Sigmoid colon (tissue), 7 donors: Measurements from ENCODE around the gene TBC1D2B. TPM values are rescaled to one million over a fixed set of nuclear protein-coding genes. Genes with fewer than 3 reads are reported as not detected.

ENCODE experiments used
- DNase-seq: peaks from one replicate; pipeline ENCODE4 v3.0.0-alpha.2; 2019
- H3K27ac ChIP-seq, 4 donors: fragments of 200-600 bp; sonication (generic); one replicate each; pipeline ENCODE4 v1.5.1; 2016 to 2019; ENCODE audit warnings: mild to moderate bottlenecking in 1 of 4
- H3K27me3 ChIP-seq, 3 donors: fragments of 200-600 bp; sonication (generic); one replicate each; pipeline ENCODE4 v1.5.1; 2019; ENCODE audit warnings: mild to moderate bottlenecking in 1 of 3
- H3K36me3 ChIP-seq, 4 donors: fragments of 200-600 bp; sonication (generic); one replicate each; pipeline ENCODE4 v1.5.1; 2016 to 2019
- H3K4me1 ChIP-seq, 4 donors: fragments of 200-600 bp; sonication (generic); one replicate each; pipeline ENCODE4 v1.5.1; 2017 to 2019
- H3K4me3 ChIP-seq, 4 donors: fragments of 200-600 bp; sonication (generic); one replicate each; pipeline ENCODE4 v1.5.1; 2017 to 2019; ENCODE audit warnings: mild to moderate bottlenecking in 2 of 4, moderate library complexity in 1 of 4
- H3K9me3 ChIP-seq, 4 donors: fragments of 200-600 bp in 3 of 4; sonication (generic) in 3 of 4; one replicate each; pipeline versions ENCODE4 v1.5.1 to v1.6.1; 2013 to 2019
- EP300 ChIP-seq, 4 donors: sonication (generic); formaldehyde crosslinking; IDR thresholded peaks; one replicate each; pipeline ENCODE4 v1.6.1; 2017; ENCODE audit warnings: antibody characterized with exemption in 4 of 4
- POLR2A ChIP-seq, 2 donors: fragments of 450-650 bp; IDR thresholded peaks; one replicate each; pipeline ENCODE4 v1.6.1; 2016; ENCODE audit warnings: antibody characterized with exemption in 2 of 2, mild to moderate bottlenecking in 2 of 2, moderate library complexity in 2 of 2
- POLR2AphosphoS5 ChIP-seq, 4 donors: sonication (generic); formaldehyde crosslinking; IDR thresholded peaks; one replicate each; pipeline ENCODE4 v1.6.1; 2017; ENCODE audit warnings: antibody characterized with exemption in 4 of 4
- WGBS, 2 donors: extraction: QIAGEN DNeasy Blood & Tissue Kit; methylation state at CpG; one replicate each; pipeline ENCODE4 v1.1.7; 2013; 5-methylcytosine and 5-hydroxymethylcytosine counted together
- intact Hi-C: fragments of 100-400 bp; cut with DNase I; formaldehyde crosslinking; loops from one replicate; pipeline ENCODE4 v1.15.1; 2023
- polyA plus RNA-seq, 3 donors: library from polyadenylated mRNA; stranded (reverse); fragments of 200-250 nt; gene quantifications; one replicate each; pipeline ENCODE4 v1.2.3, GENCODE V29; 2013
- total RNA-seq, 4 donors: library from RNA; depleted of rRNA; stranded (reverse); fragments of >200 nt; gene quantifications; one replicate each; pipeline ENCODE4 v1.1.0, GENCODE V29; 2016
- TF ChIP-seq, protein P1 (sequence below), 4 experiments: fragments of 450-650 bp in 3 of 4; fragments of 200-600 bp in 1 of 4; IDR thresholded peaks; one replicate each; pipeline ENCODE4 v1.5.1; 2016 to 2019; ENCODE audit warnings: antibody characterized with exemption in 4 of 4, mild to moderate bottlenecking in 3 of 4, moderate library complexity in 2 of 4
- donor health status: healthy with polysubstance abuse.
- donor health status: Bipolar disorder and iron deficiency.
- donor health status: healthy.

The TBC1D2B gene
- 10 to 100 TPM; 25.3 to 47.1 (median 37.6) TPM for total RNA-seq
- 10 to 100 TPM in 2 of 3 donors, 1 to 10 TPM in 1; 7.6 to 30.3 (median 13.2) TPM for polyA plus RNA-seq

DNA sequence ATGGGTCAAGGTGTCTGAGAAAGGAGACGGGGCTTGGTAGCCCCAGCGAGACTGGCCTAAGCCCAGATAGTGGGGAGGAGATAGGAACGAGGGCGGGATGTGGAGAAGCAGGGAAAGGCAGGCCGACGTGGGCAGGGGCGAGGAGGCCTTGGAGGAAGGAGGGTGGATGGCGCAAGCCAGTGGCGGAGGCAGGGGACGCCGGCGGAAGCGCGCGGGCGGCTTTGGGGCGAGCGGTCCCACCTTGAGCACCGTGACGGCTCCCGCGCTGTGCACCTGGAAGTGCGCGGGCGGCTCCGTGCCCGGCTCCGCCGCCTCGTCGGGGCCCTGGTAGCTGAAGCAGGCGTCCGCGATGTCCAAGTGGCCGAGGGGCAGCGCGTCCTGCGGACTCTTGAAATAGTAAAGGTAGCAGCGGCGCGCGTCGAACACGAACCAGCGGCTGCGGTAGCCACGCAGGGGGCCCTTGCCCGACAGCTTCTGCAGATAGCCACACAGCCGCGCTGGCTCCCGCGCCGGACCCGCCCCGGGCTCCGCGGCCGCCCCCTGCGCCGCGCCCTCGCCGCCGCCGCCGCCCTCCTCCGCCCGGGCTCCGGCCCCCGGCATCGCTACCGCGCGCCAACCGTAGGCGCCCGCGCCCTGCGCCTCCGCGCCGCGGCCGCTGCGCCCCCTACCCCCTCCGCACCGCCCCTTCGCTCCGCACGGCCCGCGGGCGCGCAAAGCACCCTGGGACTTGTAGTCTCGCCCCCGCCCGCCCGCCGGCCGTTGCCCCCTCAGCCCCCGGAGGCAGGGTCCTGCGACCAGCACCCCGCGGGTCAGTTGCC lies at the start of gene TBC1D2B:
TBC1D2B (minus strand) TSS at position 659 of the 818 bp plus-strand sequence; CDS start at position 600, 59 bp downstream.
- peak within 1 kb of the TSS; percentile 69 to 97 (median 95) for H3K4me3 ChIP-seq
- peak; percentile 82 for DNase-seq
- TF ChIP-seq POLR2AphosphoS5 (IDR thresholded peaks at IDR 0.05) (peak in 2 of 4 donors; percentile 31 to 34), POLR2A (IDR thresholded peaks at IDR 0.05) (no peak)
- TF ChIP-seq, protein P1, sequence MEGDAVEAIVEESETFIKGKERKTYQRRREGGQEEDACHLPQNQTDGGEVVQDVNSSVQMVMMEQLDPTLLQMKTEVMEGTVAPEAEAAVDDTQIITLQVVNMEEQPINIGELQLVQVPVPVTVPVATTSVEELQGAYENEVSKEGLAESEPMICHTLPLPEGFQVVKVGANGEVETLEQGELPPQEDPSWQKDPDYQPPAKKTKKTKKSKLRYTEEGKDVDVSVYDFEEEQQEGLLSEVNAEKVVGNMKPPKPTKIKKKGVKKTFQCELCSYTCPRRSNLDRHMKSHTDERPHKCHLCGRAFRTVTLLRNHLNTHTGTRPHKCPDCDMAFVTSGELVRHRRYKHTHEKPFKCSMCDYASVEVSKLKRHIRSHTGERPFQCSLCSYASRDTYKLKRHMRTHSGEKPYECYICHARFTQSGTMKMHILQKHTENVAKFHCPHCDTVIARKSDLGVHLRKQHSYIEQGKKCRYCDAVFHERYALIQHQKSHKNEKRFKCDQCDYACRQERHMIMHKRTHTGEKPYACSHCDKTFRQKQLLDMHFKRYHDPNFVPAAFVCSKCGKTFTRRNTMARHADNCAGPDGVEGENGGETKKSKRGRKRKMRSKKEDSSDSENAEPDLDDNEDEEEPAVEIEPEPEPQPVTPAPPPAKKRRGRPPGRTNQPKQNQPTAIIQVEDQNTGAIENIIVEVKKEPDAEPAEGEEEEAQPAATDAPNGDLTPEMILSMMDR (IDR thresholded peaks at IDR 0.05) = peak in 1 of 4 experiments; percentile 8
- H3K9me3 ChIP-seq = no peaks in the 10 kb centered on the region
- H3K36me3 ChIP-seq = no peaks in the 10 kb centered on the region
- H3K4me1 ChIP-seq = peaks cover 0 to 49% (median 39%) of the 10 kb centered on the region in 4 donors
- H3K27ac ChIP-seq = peak within 1 kb of the TSS; percentile 90 to 96 (median 92)
- intact Hi-C loops = loop anchor here (2.0 to 5.0 kb wide), 2 partner anchors 40 to 70 kb away; no protein-coding TSS in a partner anchor
- no peaks in the 10 kb centered on the region for H3K27me3 ChIP-seq
- 0 to 1% methylated on average over 104 of the region's 104 CpGs for WGBS, 2 donors

DNA sequence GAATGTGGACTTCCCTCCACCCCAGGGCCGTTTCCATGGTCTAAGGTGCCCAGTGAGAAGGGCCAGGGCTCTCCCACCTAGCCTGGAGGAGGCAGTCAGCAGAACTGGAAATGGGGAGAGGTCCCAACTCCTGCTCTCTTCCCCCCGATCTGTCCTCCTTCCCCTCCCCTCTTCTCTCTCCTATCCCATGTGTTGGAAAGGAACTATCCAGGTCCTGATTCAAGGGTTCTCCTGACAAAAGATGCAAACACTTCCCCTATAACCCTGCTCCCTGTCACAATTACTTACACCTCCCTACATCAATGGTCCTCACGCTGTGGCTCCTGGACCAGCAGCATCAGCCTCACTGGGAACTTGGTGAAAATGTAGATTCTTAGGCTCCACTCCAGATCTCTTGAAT lies 47.8 kb upstream of the TBC1D2B start:
- H3K4me1 ChIP-seq = no peaks in the 10 kb centered on the region
- H3K9me3 ChIP-seq = no peaks in the 10 kb centered on the region
- TF ChIP-seq POLR2A (IDR thresholded peaks at IDR 0.05) (no peak), EP300 (IDR thresholded peaks at IDR 0.05) (no peak), POLR2AphosphoS5 (IDR thresholded peaks at IDR 0.05) (no peak)
- TF ChIP-seq, protein P1 (IDR thresholded peaks at IDR 0.05) = no peak
- intact Hi-C loops = no loop called here
- no peak overlapping the region for H3K27ac ChIP-seq
- no peak overlapping the region for H3K4me3 ChIP-seq
- DNase-seq = no peak
- no peaks in the 10 kb centered on the region for H3K36me3 ChIP-seq
- WGBS, 2 donors = 89 to 94% methylated on average over 3 of the region's 3 CpGs
- no peaks in the 10 kb centered on the region for H3K27me3 ChIP-seq

DNA sequence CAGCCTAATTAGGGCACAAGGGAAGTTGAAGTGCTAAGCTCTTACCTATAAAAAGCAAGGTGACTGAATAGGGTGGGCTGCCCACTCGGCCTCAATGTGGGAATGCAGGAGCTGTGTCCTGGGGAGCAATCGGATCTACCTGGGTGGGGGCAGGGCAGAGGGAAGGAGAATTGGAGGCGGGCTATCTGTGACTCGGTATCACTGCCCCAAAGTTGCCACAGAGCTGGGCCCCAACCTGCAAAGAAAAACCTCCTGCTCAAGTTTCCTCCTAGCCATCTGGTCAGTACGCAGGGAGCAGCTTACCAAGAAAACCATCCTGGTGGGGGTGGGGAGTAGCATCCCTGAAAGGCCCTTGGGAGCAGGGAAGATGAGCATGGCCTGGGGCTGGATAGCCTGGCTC lies 43.0 kb upstream of the TBC1D2B start:
- Histone ChIP-seq H3K36me3 (no peaks in the 10 kb centered on the region), H3K4me3 (no peak overlapping the region), H3K9me3 (no peaks in the 10 kb centered on the region), H3K27me3 (no peaks in the 10 kb centered on the region), H3K4me1 (no peaks in the 10 kb centered on the region), H3K27ac (no peak overlapping the region)
- 90 to 91% methylated on average over 5 of the region's 5 CpGs for WGBS, 2 donors
- intact Hi-C loops = no loop called here
- no peak for DNase-seq
- TF ChIP-seq, protein P1 (IDR thresholded peaks at IDR 0.05) = no peak
- no peak for TF ChIP-seq POLR2AphosphoS5 (IDR thresholded peaks at IDR 0.05)
- no peak for TF ChIP-seq EP300 (IDR thresholded peaks at IDR 0.05)

DNA sequence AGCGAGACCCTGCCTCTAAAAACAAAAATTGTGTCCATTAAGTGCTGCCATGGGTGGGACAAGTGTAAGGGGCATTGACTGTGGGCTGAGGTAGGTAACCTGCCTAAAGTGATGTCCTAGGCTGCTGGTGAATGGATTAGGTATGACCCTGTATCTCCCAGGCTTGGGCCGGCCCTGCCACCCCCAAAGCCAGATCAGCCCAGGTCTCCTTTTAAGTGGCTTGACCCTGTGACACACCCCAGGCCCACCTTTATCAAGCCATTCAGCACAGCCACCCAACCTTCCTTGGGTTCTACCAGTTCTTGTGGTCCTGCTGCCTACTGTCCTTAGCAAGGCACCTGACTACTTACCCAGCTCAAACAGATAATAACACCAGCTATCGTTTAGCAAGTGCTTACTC lies 35.0 kb upstream of the TBC1D2B start:
- H3K9me3 ChIP-seq = no peaks in the 10 kb centered on the region
- DNase-seq = peak; percentile 35
- intact Hi-C loops = loop anchor here (5.0 to 10.0 kb wide), 2 partner anchors 82 to 310 kb away; no protein-coding TSS in a partner anchor
- WGBS, 2 donors = 71 to 84% methylated on average over 3 of the region's 3 CpGs
- no peak overlapping the region for H3K4me3 ChIP-seq
- H3K36me3 ChIP-seq = no peaks in the 10 kb centered on the region
- TF ChIP-seq, protein P1 (IDR thresholded peaks at IDR 0.05) = no peak
- no peak for TF ChIP-seq POLR2A (IDR thresholded peaks at IDR 0.05)
- no peak for TF ChIP-seq POLR2AphosphoS5 (IDR thresholded peaks at IDR 0.05)
- no peak for TF ChIP-seq EP300 (IDR thresholded peaks at IDR 0.05)
- no peaks in the 10 kb centered on the region for H3K27me3 ChIP-seq
- H3K4me1 ChIP-seq = no peaks in the 10 kb centered on the region
- H3K27ac ChIP-seq = no peak overlapping the region
